ENCODE data around the gene CHCHD6. TPM values are rescaled to one million over a fixed set of nuclear protein-coding genes. Genes with fewer than 3 reads are reported as not detected.

Gene CHCHD6
- total RNA-seq, 1 experiment from 2014 or later = 33.0 TPM

DNA sequence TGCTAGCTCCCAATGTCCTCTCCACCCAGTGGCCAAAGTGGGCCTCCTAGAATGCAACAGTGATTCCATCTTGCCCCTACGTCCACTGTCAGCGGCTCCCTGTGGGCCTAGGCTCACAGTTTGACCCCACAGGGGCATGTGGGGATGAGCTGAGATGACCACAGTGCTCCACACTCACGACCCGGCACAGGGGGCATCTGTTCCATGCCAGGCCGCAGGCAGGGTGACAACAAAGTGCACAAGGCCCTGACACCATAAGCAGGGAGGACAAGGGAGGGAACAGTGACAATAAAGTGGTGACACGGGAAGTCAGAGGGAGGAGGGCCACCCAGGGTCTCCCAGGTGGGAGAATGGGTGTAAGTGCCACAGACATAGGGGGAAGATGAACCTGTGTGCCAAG, 273.8 kb downstream of the CHCHD6 start:
- no peak for TF ChIP-seq EZH2 (IDR thresholded peaks at IDR 0.05; ENCODE audit: low read length, unreplicated experiment)
- TF ChIP-seq, protein P1, sequence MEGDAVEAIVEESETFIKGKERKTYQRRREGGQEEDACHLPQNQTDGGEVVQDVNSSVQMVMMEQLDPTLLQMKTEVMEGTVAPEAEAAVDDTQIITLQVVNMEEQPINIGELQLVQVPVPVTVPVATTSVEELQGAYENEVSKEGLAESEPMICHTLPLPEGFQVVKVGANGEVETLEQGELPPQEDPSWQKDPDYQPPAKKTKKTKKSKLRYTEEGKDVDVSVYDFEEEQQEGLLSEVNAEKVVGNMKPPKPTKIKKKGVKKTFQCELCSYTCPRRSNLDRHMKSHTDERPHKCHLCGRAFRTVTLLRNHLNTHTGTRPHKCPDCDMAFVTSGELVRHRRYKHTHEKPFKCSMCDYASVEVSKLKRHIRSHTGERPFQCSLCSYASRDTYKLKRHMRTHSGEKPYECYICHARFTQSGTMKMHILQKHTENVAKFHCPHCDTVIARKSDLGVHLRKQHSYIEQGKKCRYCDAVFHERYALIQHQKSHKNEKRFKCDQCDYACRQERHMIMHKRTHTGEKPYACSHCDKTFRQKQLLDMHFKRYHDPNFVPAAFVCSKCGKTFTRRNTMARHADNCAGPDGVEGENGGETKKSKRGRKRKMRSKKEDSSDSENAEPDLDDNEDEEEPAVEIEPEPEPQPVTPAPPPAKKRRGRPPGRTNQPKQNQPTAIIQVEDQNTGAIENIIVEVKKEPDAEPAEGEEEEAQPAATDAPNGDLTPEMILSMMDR (conservative IDR thresholded peaks at IDR 0.05; ENCODE audit: low read depth, low read length) = no peak
- TF ChIP-seq EZH2phosphoT487 (IDR thresholded peaks at IDR 0.05; ENCODE audit: borderline replicate concordance, low read length) = no peak
- DNase-seq (no peak), ATAC-seq (no peak)
- Histone ChIP-seq H3F3A (ENCODE audit: low read length, unreplicated experiment) (no peaks in the 10 kb centered on the region), H3K4me3 (ENCODE audit: low read length) (no peak overlapping the region), H3K9me2 (replicated peaks; ENCODE audit: low read length) (no peaks in the 10 kb centered on the region), H3K79me2 (ENCODE audit: low read length) (no peaks in the 10 kb centered on the region), H3K9ac (ENCODE audit: low read length) (no peak overlapping the region), H3K9me3 (ENCODE audit: low read length) (peaks cover 4% of the 10 kb centered on the region; the same call in 1 of the 2 replicates), H3K4me2 (ENCODE audit: low read length) (no peak overlapping the region), H3K27me3 (ENCODE audit: low read length) (no peaks in the 10 kb centered on the region), H2AFZ (ENCODE audit: low read length) (no peak overlapping the region), H4K20me1 (ENCODE audit: low read length) (no peaks in the 10 kb centered on the region), H3K36me3 (ENCODE audit: low read depth, low read length) (no peaks in the 10 kb centered on the region), H3K27ac (ENCODE audit: low read length) (no peak overlapping the region), H3K4me1 (ENCODE audit: insufficient read depth, low read length) (peaks cover 7% of the 10 kb centered on the region)
- CTCF ChIA-PET = no interaction called here
- intact Hi-C loops (cut with micrococcal nuclease) = no loop called here
- BruUV-seq (replicated peaks) = no TSS peak
- POLR2A ChIA-PET (ENCODE audit: unreplicated experiment) = no interaction called here

DNA sequence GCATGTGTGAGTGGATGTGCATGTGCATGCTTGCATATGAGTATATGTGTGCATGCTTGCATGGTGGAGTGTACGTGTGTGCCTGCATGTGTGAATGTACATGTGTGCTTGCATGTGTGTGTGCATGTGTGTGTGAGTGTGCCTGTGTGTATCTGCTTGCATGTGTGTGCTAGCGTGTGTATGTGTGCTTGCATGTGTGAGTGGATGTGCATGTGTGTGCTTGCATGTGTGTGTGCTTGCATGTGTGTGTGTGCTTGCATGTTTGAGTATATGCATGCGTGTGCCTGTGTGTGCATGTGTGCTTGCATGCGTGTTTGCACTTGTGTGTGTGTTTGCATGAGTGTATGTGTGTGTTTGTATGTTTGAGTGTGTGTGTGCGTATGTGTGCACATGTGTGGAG, 274.3 kb downstream of the CHCHD6 start:
- no peak overlapping the region for H2AFZ ChIP-seq (ENCODE audit: low read length)
- H3K4me3 ChIP-seq (ENCODE audit: low read length) = no peak overlapping the region
- H3K9ac ChIP-seq (ENCODE audit: low read length) = no peak overlapping the region
- BruUV-seq (replicated peaks) = no TSS peak
- H3K4me2 ChIP-seq (ENCODE audit: low read length) = no peak overlapping the region
- H3K27me3 ChIP-seq (ENCODE audit: low read length) = no peaks in the 10 kb centered on the region
- intact Hi-C loops (cut with micrococcal nuclease) = no loop called here
- peaks cover 7% of the 10 kb centered on the region for H3K4me1 ChIP-seq (ENCODE audit: insufficient read depth, low read length)
- H3K27ac ChIP-seq (ENCODE audit: low read length) = no peak overlapping the region
- H3K79me2 ChIP-seq (ENCODE audit: low read length) = no peaks in the 10 kb centered on the region
- ATAC-seq = no peak
- H3K36me3 ChIP-seq (ENCODE audit: low read depth, low read length) = no peaks in the 10 kb centered on the region
- H3K9me3 ChIP-seq (ENCODE audit: low read length) = peaks cover 4% of the 10 kb centered on the region; the same call in 1 of the 2 replicates
- DNase-seq = no peak
- POLR2A ChIA-PET (ENCODE audit: unreplicated experiment) = no interaction called here
- no peaks in the 10 kb centered on the region for H3K9me2 ChIP-seq (replicated peaks; ENCODE audit: low read length)
- no peaks in the 10 kb centered on the region for H4K20me1 ChIP-seq (ENCODE audit: low read length)
- CTCF ChIA-PET = no interaction called here
- no peaks in the 10 kb centered on the region for H3F3A ChIP-seq (ENCODE audit: low read length, unreplicated experiment)
- TF ChIP-seq EZH2 (IDR thresholded peaks at IDR 0.05; ENCODE audit: low read length, unreplicated experiment) = no peak
- no peak for TF ChIP-seq EZH2phosphoT487 (IDR thresholded peaks at IDR 0.05; ENCODE audit: borderline replicate concordance, low read length)
- TF ChIP-seq, protein P1 (conservative IDR thresholded peaks at IDR 0.05; ENCODE audit: low read depth, low read length) = no peak

DNA sequence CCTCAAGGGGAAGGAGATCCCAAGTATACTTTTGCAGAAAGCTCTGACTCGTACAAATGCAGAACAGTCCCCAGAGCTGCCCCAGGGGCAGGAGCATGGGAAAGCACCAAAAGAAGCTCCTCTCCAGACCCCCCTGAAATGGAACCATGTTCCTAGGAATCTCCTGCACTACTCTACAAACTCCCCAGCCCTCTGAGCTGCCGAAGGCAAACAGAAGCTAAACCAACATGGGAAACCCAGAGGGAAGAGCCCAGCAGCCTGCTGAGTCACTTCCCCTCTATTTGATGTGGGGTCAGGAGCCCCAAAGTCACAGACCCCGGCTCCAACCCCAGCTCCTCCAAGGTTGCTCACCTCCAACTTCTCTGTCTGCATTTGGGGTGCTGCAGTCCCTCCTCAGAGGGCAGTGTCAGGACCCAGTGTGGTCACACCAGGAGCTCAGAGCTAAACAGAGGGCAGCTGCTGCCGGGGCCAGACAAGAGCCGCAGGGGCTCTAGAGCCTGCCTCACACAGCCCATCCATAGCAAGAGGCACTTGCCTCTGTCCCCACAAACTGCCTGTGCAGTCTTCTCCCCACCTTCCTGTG, 275.1 kb downstream of the CHCHD6 start:
- TF ChIP-seq EZH2 (IDR thresholded peaks at IDR 0.05; ENCODE audit: low read length, unreplicated experiment) = no peak
- TF ChIP-seq, protein P1 (conservative IDR thresholded peaks at IDR 0.05; ENCODE audit: low read depth, low read length) = no peak
- Histone ChIP-seq H4K20me1 (ENCODE audit: low read length) (no peaks in the 10 kb centered on the region), H3K4me2 (ENCODE audit: low read length) (no peak overlapping the region), H3K4me1 (ENCODE audit: insufficient read depth, low read length) (peaks cover 7% of the 10 kb centered on the region), H3K4me3 (ENCODE audit: low read length) (no peak overlapping the region), H3K79me2 (ENCODE audit: low read length) (peaks cover 7% of the 10 kb centered on the region), H2AFZ (ENCODE audit: low read length) (no peak overlapping the region), H3K27me3 (ENCODE audit: low read length) (no peaks in the 10 kb centered on the region), H3K9me2 (replicated peaks; ENCODE audit: low read length) (no peaks in the 10 kb centered on the region), H3K9ac (ENCODE audit: low read length) (no peak overlapping the region), H3K9me3 (ENCODE audit: low read length) (peaks cover 4% of the 10 kb centered on the region; the same call in 1 of the 2 replicates), H3F3A (ENCODE audit: low read length, unreplicated experiment) (no peaks in the 10 kb centered on the region), H3K27ac (ENCODE audit: low read length) (no peak overlapping the region), H3K36me3 (ENCODE audit: low read depth, low read length) (no peaks in the 10 kb centered on the region)
- no peak for ATAC-seq
- POLR2A ChIA-PET (ENCODE audit: unreplicated experiment) = no interaction called here
- no peak for DNase-seq
- CTCF ChIA-PET = no interaction called here
- intact Hi-C loops (cut with micrococcal nuclease) = no loop called here
- no TSS peak for BruUV-seq (replicated peaks)

Data from PC-3 (cell line).